ENCODE results near the gene YIPF1. TPM values are rescaled to one million over a fixed set of nuclear protein-coding genes. Genes with fewer than 3 reads are reported as not detected.

The YIPF1 gene
- total RNA-seq, 4 donors from 2014 or later, result 14.1 to 27.1 (median 17.6) TPM

DNA sequence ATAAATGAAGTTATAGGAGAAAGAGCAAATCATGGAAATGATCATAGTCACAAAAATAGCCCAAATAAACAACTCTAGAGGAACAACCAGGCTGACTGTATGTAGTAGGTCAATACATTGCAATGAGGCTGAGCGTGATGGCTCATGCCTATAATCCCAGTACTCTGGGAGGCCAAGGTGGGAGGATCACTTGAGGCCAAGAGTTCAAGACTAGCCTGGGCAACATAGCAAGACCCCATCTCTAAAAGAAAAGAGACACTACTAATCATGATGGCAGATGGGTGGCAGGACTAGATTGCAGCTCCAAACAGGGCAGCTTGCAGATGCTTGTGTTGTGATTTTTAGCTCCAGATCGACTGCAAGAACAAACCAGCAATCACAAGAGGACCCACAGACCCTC, 79.1 kb downstream of the YIPF1 start:
- no peak for ATAC-seq
- no peak overlapping the region for H3K27ac ChIP-seq
- 100% methylated on average over 1 of the region's 2 CpGs for WGBS, 2 donors (ENCODE audit: low coverage in 1 of 2)
- H3K36me3 ChIP-seq, result peaks cover 0 to 61% of the 10 kb centered on the region in 2 donors
- no peaks in the 10 kb centered on the region for H3K4me1 ChIP-seq
- no peak overlapping the region for H3K4me3 ChIP-seq
- H3K9me3 ChIP-seq, result no peaks in the 10 kb centered on the region
- TF ChIP-seq, protein P1, sequence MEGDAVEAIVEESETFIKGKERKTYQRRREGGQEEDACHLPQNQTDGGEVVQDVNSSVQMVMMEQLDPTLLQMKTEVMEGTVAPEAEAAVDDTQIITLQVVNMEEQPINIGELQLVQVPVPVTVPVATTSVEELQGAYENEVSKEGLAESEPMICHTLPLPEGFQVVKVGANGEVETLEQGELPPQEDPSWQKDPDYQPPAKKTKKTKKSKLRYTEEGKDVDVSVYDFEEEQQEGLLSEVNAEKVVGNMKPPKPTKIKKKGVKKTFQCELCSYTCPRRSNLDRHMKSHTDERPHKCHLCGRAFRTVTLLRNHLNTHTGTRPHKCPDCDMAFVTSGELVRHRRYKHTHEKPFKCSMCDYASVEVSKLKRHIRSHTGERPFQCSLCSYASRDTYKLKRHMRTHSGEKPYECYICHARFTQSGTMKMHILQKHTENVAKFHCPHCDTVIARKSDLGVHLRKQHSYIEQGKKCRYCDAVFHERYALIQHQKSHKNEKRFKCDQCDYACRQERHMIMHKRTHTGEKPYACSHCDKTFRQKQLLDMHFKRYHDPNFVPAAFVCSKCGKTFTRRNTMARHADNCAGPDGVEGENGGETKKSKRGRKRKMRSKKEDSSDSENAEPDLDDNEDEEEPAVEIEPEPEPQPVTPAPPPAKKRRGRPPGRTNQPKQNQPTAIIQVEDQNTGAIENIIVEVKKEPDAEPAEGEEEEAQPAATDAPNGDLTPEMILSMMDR (IDR thresholded peaks at IDR 0.05), result no peak
- TF ChIP-seq EP300 (IDR thresholded peaks at IDR 0.05) (no peak), POLR2A (IDR thresholded peaks at IDR 0.05) (no peak), POLR2AphosphoS5 (IDR thresholded peaks at IDR 0.05) (no peak)
- no peaks in the 10 kb centered on the region for H3K27me3 ChIP-seq

DNA sequence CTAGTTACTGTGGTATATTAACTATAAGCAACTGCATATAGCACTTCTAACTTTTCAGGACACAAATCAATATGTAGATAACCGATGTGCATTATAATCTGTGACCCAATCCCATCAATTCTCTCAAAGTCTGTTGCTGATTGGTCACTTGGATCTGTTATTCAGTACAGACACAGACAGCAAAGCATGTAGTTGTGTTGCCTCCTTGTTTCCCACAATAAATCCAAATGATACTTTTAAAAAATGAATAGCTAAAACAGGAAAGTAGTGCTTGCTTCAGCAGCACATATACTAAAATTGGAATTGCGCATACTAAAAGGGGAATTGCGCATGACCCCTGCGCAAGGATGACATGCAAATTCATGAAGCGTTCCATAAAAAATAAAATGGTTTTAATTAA, 79.6 kb downstream of the YIPF1 start:
- Histone ChIP-seq H3K27ac (no peak overlapping the region), H3K4me1 (no peaks in the 10 kb centered on the region), H3K4me3 (no peak overlapping the region), H3K27me3 (no peaks in the 10 kb centered on the region), H3K9me3 (no peaks in the 10 kb centered on the region), H3K36me3 (peaks cover 0 to 61% of the 10 kb centered on the region in 2 donors)
- TF ChIP-seq, protein P1 (IDR thresholded peaks at IDR 0.05), result no peak
- no peak for TF ChIP-seq POLR2AphosphoS5 (IDR thresholded peaks at IDR 0.05)
- no peak for TF ChIP-seq POLR2A (IDR thresholded peaks at IDR 0.05)
- no peak for TF ChIP-seq EP300 (IDR thresholded peaks at IDR 0.05)
- WGBS, 2 donors (ENCODE audit: low coverage in 1 of 2), result 92 to 97% methylated on average over 4 to 5 of the region's 5 CpGs
- no peak for ATAC-seq

GRCh38 chr1:53807916-53808315, 81.7 kb downstream of the YIPF1 start:
- ATAC-seq, result no peak
- Histone ChIP-seq H3K9me3 (no peaks in the 10 kb centered on the region), H3K27me3 (no peaks in the 10 kb centered on the region), H3K36me3 (peaks cover 0 to 71% of the 10 kb centered on the region in 2 donors), H3K27ac (no peak overlapping the region), H3K4me1 (no peaks in the 10 kb centered on the region), H3K4me3 (no peak overlapping the region)
- TF ChIP-seq POLR2A (IDR thresholded peaks at IDR 0.05) (no peak), POLR2AphosphoS5 (IDR thresholded peaks at IDR 0.05) (no peak), EP300 (IDR thresholded peaks at IDR 0.05) (no peak)
- TF ChIP-seq, protein P1 (IDR thresholded peaks at IDR 0.05), result no peak
- 65 to 68% methylated on average over 4 to 5 of the region's 5 CpGs for WGBS, 2 donors (ENCODE audit: low coverage in 1 of 2)

DNA sequence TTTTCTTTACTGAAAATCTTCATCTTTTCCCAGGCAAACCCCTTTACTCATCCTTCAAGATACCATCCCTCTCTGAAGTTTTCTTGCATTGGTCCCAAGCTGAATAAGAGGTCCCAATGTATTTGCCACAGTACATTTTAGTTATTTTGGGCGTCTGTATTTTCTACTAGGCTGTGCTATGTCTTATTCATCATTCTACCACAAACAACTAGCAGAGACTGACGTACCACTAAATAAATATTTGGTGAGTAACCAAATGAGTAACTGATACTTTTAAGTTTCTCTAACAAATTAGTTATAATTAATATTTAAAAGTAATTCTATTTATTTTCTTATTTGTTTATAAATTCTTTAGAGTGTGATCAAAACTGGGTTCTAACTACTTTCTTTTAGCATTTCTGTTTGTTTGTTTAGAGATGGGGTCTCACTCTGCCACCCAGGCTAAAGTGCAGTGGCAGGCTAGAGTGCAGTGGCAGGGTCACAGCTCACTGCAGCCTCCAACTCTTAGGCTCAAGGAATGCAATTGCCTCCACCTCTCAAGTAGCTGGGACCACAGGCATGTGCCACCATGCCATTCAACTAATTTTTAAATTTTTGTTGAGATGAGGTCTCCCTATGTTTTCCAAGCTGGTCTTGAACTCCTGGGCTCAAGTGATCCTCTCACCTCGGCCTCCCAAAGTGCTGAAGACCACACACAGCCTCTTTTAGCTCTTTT, 84.6 kb downstream of the YIPF1 start:
- ATAC-seq, result no peak
- H3K9me3 ChIP-seq, result no peaks in the 10 kb centered on the region
- H3K4me1 ChIP-seq, result no peaks in the 10 kb centered on the region
- H3K27me3 ChIP-seq, result no peaks in the 10 kb centered on the region
- peaks cover 0 to 81% of the 10 kb centered on the region in 2 donors for H3K36me3 ChIP-seq
- no peak overlapping the region for H3K27ac ChIP-seq
- H3K4me3 ChIP-seq, result no peak overlapping the region
- TF ChIP-seq POLR2A (IDR thresholded peaks at IDR 0.05), result no peak
- TF ChIP-seq, protein P1 (IDR thresholded peaks at IDR 0.05), result no peak
- no peak for TF ChIP-seq EP300 (IDR thresholded peaks at IDR 0.05)
- no peak for TF ChIP-seq POLR2AphosphoS5 (IDR thresholded peaks at IDR 0.05)
- 95 to 97% methylated on average over 3 of the region's 3 CpGs for WGBS, 2 donors (ENCODE audit: low coverage in 1 of 2)

DNA sequence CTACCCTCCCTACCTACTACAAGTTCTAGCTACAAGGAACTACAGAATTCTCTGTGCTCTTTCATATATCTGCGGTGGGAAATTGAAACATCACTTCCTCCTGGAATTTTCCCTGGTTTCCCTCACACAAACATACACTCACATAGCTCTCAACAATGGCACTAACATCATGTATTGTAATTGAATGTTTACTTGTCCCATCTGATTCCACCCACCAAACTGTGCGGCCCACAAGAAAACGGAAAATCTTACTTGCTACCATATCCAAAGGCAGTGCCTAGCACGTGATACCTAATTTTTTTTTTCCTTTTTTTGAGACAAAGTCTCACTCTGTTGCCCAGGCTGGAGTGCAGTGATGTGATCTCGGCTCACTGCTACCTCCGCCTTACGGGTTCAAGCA, 85.4 kb downstream of the YIPF1 start:
- Histone ChIP-seq H3K27me3 (no peaks in the 10 kb centered on the region), H3K9me3 (no peaks in the 10 kb centered on the region), H3K27ac (no peak overlapping the region), H3K4me3 (no peak overlapping the region), H3K4me1 (no peaks in the 10 kb centered on the region), H3K36me3 (peaks cover 0 to 83% of the 10 kb centered on the region in 2 donors)
- 85 to 97% methylated on average over 7 of the region's 7 CpGs for WGBS, 2 donors (ENCODE audit: low coverage in 1 of 2)
- TF ChIP-seq, protein P1 (IDR thresholded peaks at IDR 0.05), result no peak
- TF ChIP-seq EP300 (IDR thresholded peaks at IDR 0.05), result no peak
- no peak for ATAC-seq
